MM.1S (cell line): Measurements from ENCODE around the gene XCR1.

Experiments used
- DNase-seq: peaks from one replicate; pipeline ENCODE4 v3.0.0-alpha.2; 2015
- H2AFZ ChIP-seq: fragments of 300-600 bp; sonication (generic); 2 replicates; pipeline ENCODE4 v1.6.0; 2016; ENCODE audit warnings: antibody characterized with exemption, low read length
- H3F3A ChIP-seq: fragments of 300-600 bp; sonication (generic); 2 replicates; pipeline ENCODE4 v1.6.1; 2016; ENCODE audit warnings: mild to moderate bottlenecking, antibody characterized with exemption, low read length, moderate library complexity, mixed read lengths; ENCODE audit not compliant: insufficient read depth
- H3K27ac ChIP-seq: fragments of 300-600 bp; sonication (generic); 2 replicates; pipeline ENCODE4 v1.5.1; 2016; ENCODE audit warnings: mild to moderate bottlenecking, low read length
- H3K27me3 ChIP-seq: fragments of 300-600 bp; sonication (generic); replicated peaks from 2 replicates; pipeline ENCODE4 v1.6.0; 2016; ENCODE audit warnings: low read length; ENCODE audit not compliant: insufficient read depth
- H3K36me3 ChIP-seq: fragments of 300-600 bp; sonication (generic); replicated peaks from 2 replicates; pipeline ENCODE4 v1.6.1; 2016; ENCODE audit warnings: mild to moderate bottlenecking, low read length, mixed read lengths; ENCODE audit not compliant: insufficient read depth
- H3K4me1 ChIP-seq: fragments of 300-600 bp; sonication (generic); 2 replicates; pipeline ENCODE4 v1.6.1; 2016; ENCODE audit warnings: low read length, mixed read lengths
- H3K4me2 ChIP-seq: fragments of 300-600 bp; sonication (generic); 2 replicates; pipeline ENCODE4 v1.6.0; 2016; ENCODE audit warnings: low read depth, low read length
- H3K4me3 ChIP-seq: fragments of 300-600 bp; sonication (generic); 2 replicates; pipeline ENCODE4 v1.5.1; 2016; ENCODE audit warnings: low read length, mixed read lengths
- H3K79me2 ChIP-seq: fragments of 300-600 bp; sonication (generic); 2 replicates; pipeline ENCODE4 v1.6.1; 2016; ENCODE audit warnings: mixed run types, low read length, mixed read lengths
- H3K9ac ChIP-seq: fragments of 300-600 bp; sonication (generic); 2 replicates; pipeline ENCODE4 v1.6.1; 2016; ENCODE audit warnings: low read length, mixed read lengths
- H3K9me2 ChIP-seq: fragments of 300-600 bp; sonication (generic); replicated peaks from 2 replicates; pipeline ENCODE4 v1.6.1; 2016; ENCODE audit warnings: mild to moderate bottlenecking, low read length, mixed read lengths; ENCODE audit not compliant: insufficient read depth
- H3K9me3 ChIP-seq: fragments of 300-600 bp; sonication (generic); replicated peaks from 2 replicates; pipeline ENCODE4 v1.6.1; 2016; ENCODE audit warnings: mild to moderate bottlenecking, low read length, mixed read lengths; ENCODE audit not compliant: insufficient read depth
- H4K20me1 ChIP-seq: fragments of 300-600 bp; sonication (generic); 2 replicates; pipeline ENCODE4 v1.6.1; 2016; ENCODE audit warnings: mild to moderate bottlenecking, low read length, moderate library complexity, mixed read lengths; ENCODE audit not compliant: insufficient read depth
- CTCF ChIP-seq: fragments of 300-600 bp; sonication (generic); IDR thresholded peaks from 2 replicates; pipeline ENCODE4 v1.5.1; 2016; ENCODE audit warnings: antibody characterized with exemption, low read length, mixed read lengths
- EZH2 ChIP-seq: fragments of 300-600 bp; sonication (generic); optimal IDR thresholded peaks from 2 replicates; pipeline ENCODE3; 2017; ENCODE audit warnings: low read depth, mild to moderate bottlenecking, antibody characterized with exemption, low read length, mixed read lengths
- EZH2phosphoT487 ChIP-seq: fragments of 300-600 bp; sonication (generic); IDR thresholded peaks from 2 replicates; pipeline ENCODE4 v1.6.1; 2018; ENCODE audit warnings: antibody characterized with exemption, low read length

XCR1 gene

DNA sequence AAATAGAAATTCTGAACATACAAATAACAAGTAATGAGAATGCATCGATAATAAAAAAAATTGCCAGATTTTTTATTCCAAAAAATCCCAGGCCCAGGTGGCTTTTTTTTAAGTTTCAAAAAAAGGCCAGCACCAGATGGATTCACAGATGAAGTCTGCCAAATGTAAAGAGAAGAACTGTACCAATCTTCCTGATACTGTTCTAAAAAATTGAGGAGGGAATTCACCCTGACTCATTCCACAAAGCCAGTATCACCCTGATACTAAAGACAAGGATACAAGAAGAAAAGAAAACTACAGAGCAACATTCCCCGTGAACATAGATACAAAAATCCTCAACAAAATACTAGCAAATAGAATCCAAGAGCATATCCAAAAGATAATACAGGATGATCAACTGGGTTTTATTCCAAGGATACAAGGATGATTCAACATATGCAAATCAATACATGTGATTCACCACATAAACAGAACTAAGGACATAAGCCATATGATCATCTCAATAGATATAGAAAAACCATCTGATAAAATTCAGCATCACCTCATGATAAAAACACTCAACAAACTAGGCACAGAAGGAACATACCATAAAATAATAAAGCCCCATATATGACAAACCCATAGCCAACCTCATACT is 44.1 kb upstream of the XCR1 start:
- no peak overlapping the region for H2AFZ ChIP-seq
- no peaks in the 10 kb centered on the region for H3K9me3 ChIP-seq
- H3K4me3 ChIP-seq, result no peak overlapping the region
- H3K36me3 ChIP-seq, result no peaks in the 10 kb centered on the region
- no peak for DNase-seq
- no peak overlapping the region for H3K9ac ChIP-seq
- TF ChIP-seq CTCF, result no peak
- no peak for TF ChIP-seq EZH2
- TF ChIP-seq EZH2phosphoT487, result no peak
- no peaks in the 10 kb centered on the region for H4K20me1 ChIP-seq
- no peaks in the 10 kb centered on the region for H3K9me2 ChIP-seq
- H3K79me2 ChIP-seq, result no peaks in the 10 kb centered on the region
- H3F3A ChIP-seq, result peaks cover 12% of the 10 kb centered on the region
- no peaks in the 10 kb centered on the region for H3K27me3 ChIP-seq
- no peak overlapping the region for H3K27ac ChIP-seq
- peaks cover 25% of the 10 kb centered on the region for H3K4me1 ChIP-seq
- H3K4me2 ChIP-seq, result peak overlapping the region; percentile 31; the same call in 1 of the 2 replicates

- Histone ChIP-seq H3K9me3 (no peaks in the 10 kb centered on the region), H4K20me1 (no peaks in the 10 kb centered on the region), H3K4me1 (peaks cover 28% of the 10 kb centered on the region), H2AFZ (no peak overlapping the region), H3K27ac (peak overlapping the region; percentile 3; the same call in 1 of the 2 replicates), H3K9me2 (no peaks in the 10 kb centered on the region), H3K27me3 (no peaks in the 10 kb centered on the region), H3K36me3 (no peaks in the 10 kb centered on the region), H3F3A (peaks cover 15% of the 10 kb centered on the region), H3K4me3 (no peak overlapping the region), H3K79me2 (no peaks in the 10 kb centered on the region), H3K9ac (no peak overlapping the region), H3K4me2 (peak overlapping the region; percentile 31; the same call in 1 of the 2 replicates)
- peak; percentile 37 for DNase-seq
- TF ChIP-seq CTCF, result no peak
- no peak for TF ChIP-seq EZH2
- TF ChIP-seq EZH2phosphoT487, result no peak
These were observed 43.4 kb upstream of the XCR1 start for GRCh38 chr3:46070595-46071093.

DNA sequence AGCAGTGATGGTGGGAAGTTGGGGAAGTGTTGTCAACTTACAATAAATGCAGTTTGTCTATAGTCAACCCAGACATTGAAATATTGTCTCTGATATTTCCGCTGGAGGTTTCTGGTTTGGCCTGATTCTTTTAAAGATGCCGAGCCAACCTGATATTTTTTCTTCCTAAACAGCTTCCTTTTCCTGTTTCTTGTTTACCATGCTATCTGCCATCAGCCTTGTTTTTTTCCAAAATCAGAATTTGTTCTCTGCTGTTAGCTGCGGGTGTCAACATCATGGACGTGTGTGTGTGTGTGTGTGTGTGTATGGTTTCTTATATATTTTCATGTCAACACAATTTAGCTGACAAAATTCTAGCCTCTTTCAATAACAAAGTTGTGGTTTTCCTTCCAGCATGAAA is 41.2 kb upstream of the XCR1 start:
- no peak for DNase-seq
- Histone ChIP-seq H3K27me3 (no peaks in the 10 kb centered on the region), H3K4me2 (no peak overlapping the region), H3F3A (peaks cover 23% of the 10 kb centered on the region), H3K27ac (no peak overlapping the region), H3K79me2 (no peaks in the 10 kb centered on the region), H3K9me3 (no peaks in the 10 kb centered on the region), H3K4me1 (peaks cover 41% of the 10 kb centered on the region), H3K4me3 (no peak overlapping the region), H2AFZ (no peak overlapping the region), H3K9ac (no peak overlapping the region), H4K20me1 (no peaks in the 10 kb centered on the region), H3K36me3 (no peaks in the 10 kb centered on the region), H3K9me2 (no peaks in the 10 kb centered on the region)
- TF ChIP-seq EZH2 (no peak), EZH2phosphoT487 (no peak), CTCF (no peak)
